NCI-H1930 (cell line): Measurements from ENCODE around the gene LAIR1.
A peak's percentile ranks its signal among the peaks of the same experiment; 100 is the strongest.
"Not testable (repeated sequence)": the region's sequence is repeated elsewhere in the genome, so short reads cannot be mapped to it uniquely, and the experiment has no call there.

Source experiments
- DNase-seq, 2 experiments: peaks; one replicate each; lab custom pipeline; 2025; lab: John Stamatoyannopoulos, UW

LAIR1 gene

DNA sequence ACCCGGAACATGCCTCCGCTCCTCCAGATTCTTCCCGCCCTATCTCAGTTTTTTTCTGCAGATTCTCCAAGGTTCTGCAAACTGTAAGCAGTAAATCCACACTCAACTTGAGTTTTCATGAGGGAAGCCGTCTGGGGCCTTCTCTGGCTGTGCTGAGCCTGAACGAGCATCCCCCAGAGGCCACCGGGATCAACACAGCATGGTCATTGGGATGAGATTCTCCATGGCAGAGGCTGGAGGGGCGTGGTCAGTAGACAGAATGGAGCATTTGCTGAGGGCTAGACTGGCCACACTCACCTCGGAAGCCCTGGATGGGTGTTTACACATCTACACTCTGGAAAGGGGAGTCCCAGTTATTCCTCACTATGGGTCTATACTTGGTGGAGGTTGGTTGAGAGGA, 23.4 kb downstream of the LAIR1 start:
- no peak for DNase-seq

DNA sequence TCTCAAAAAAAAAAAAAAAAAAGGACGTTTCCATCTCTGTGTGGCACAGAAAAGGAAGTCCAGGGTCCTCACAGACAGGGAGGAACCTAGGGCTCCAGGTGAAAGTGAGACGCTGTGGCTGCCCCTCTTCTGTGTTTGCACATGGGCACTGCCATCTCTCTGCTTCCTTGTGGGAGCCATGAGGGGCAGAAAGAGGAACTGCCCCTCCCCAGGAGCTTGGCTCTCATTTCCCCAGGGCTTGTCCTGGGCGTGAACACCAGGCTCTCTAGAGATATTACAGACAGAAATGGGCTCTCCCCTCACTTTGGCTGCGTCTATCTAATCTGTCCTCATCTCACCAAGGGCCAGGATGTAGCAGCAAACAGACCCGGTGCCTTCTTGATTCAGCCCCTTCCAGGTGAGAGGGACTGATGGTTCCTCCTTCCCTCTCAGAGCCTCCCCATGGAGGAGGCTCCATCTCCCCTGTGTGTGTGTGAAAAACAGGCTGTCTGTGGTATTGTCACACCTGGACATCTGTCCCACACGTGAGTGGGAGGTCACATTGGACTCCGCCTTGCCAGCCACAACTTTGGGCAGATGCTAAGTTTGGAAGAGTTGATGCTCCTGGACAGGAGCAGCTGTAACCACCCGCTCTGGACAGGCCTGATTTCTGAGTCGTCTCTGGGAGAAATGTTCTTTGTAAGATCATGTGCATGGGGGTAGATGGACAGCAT, 24.9 kb downstream of the LAIR1 start:
- DNase-seq: no peak

DNA sequence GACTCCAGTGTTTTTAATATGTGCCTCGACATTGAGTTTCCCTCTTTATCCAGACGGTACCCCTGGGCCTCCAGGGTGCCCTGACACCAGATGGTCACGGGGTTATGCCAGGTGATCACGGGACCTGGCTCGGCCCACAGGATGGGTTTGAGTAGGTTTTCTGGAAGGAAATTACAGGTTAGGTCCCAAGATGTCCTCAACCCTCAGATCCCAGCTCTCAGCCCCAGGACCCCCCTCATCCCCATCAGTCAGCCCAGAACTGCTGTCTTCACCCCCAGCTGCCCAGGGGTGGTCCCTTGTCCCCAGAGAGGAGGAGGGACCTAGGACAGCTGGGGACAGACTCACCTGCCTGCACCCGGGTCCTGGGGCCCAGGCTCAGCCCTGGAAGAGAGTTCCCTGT, 26.2 kb downstream of the LAIR1 start:
- DNase-seq: no peak

DNA sequence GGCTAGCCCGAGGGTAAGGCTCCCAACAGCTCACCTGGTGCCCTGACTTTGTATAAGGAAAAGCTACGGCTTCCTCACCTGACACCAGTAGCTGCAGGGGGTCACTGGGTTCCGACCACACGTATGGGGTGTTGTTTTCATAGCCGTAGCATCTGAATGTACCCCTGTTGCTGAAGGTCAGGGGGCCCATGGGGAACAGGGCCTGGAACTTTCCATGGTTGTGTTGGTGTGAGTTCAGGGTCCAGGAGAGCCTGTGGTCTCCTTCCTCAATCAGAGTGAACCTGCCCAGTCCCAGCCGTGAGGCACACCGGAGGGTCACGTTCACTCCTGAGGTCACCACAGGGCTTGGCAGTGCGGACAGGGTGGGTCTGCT, 26.9 kb downstream of the LAIR1 start:
- DNase-seq: no peak

DNA sequence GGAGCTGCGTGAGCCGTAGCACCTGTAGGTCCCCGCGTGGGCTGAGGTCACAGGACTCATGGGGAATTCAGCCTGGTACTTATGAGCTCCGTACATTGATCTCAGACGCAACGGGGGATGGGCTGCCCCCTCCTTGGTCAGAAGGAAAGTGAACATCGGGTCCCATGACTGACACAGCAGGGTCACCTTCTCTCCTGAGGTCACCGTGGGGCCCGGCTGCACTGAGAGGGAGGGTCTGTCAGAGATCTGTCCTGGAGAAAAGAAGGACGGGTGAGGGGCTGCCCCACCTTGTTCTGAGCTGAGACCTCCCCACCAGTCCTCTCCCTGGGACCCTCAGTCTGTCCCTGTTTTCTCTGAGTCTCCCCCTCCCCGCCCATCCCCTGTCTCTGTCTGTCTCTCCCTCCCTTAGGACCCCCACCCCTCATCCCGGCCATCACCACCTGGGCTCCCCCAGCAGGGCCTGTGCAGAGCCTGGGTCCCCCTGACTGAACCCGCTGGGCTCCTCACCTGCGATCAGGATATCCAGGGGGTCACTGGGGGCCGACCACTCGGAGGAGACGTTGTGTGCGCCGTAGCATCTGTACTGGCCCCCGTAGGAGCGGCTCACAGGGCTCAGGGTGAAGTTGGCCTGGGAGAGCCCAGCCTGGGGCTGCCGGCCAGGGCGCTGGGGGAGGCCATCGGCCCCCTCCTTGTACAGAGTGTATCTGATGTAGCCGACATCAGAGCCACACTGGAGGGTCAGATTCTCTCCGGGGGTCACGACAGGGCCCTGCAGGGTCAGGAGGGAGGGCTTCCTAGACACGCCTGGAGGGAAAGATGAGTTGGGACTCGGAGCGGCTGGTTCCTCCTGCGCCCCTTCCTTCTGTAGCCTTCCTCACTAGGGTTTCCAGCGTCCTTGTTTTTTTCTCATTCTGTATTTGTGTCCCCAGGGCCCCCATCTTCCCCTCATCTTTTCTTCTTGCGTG, 27.6 kb downstream of the LAIR1 start:
- no peak for DNase-seq

DNA sequence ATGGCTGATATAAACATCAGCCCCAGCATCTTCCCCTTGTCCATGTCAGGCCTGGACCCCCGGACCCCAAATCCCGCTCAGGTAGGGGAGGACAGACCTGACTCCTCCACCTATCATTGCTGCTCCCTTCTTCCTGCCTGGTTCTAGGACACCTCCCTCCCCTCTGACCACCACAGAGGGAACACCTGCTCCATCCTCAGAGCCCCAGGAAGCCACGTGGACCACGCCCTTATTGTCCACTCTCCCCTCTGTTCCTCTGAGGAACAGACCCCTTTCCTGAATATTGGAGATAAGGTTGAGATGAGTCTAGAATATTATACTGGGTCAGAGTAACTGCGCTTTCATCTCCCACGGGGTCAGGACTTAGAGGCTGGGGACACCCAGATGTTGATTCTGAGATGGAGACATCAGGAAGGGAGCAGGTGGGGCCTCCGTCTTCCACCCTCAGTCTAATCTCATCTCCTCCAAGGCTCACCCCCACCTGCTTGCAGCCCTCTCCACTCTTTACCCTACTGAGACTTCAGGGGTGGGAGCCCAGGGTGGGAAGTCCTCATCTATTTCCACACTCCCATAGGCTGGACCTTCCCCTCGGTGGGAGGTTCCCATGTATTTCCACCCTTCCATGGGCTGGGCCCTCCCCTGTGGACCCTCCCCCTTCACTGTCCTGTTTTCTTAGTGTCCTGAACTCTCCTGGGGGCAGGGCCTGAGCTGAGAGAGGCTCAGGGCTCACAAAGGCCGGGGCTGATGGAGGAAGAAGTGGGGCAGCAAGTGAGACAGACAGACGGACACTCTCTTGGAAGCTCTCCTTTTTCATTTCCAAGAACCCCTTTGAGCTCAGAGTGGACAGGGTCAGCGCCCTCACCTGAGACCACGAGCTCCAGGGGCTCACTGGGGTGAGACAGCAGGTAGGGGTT, 28.5 kb downstream of the LAIR1 start:
- DNase-seq: no peak

DNA sequence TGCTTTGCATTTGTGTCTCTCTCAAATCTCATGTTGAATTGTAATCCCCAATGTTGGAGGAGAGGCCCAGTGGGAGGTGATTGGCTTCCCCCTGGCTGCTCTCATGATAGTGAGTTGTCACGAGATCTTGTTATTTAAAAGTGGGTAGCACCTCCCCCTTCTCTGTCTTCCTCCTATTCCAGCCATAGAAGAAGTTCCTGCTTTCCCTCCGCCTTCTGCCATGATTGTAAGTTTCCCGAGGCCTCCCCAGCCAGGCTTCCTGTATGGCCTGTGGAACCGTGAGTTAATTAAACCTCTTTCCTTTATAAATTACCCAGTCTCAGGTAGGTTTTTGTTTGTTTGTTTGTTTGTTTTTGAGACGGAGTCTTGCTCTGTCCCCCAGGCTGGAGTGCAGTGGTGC, 29.6 kb downstream of the LAIR1 start:
- no peak for DNase-seq

DNA sequence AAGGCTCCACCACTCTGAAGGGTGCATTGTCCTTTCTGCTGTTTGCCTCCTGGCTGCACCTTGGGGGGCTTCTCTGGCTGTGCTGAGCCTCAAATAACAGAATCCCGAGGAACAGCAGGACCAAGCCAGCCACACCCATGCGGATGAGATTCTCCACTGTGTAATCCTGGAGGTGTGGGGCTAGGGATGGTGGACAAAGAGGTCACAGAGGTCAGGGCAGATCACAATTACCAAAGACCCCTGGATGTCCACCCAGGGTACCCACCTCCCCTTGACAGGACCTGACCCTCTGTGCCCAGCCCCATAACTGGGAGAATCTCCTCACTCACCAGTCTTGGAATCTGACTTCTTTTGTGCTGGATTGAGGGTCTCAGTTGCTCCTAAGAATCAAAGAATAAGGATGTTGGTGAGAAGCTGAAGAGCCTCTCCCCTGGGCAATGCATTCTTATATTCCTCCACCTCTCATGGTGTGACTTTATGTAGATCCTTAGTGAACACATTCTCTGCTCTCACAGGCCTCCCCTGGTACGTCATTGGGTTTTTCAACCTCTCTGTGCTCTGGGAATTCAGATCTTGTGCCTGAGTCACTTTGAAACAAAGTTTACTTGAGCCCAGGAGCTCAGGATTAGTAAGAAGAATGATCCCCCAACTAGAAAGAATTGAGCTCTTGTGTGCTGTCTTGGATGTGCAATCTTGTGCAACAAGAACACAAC, 31.0 kb downstream of the LAIR1 start:
- DNase-seq: no peak

DNA sequence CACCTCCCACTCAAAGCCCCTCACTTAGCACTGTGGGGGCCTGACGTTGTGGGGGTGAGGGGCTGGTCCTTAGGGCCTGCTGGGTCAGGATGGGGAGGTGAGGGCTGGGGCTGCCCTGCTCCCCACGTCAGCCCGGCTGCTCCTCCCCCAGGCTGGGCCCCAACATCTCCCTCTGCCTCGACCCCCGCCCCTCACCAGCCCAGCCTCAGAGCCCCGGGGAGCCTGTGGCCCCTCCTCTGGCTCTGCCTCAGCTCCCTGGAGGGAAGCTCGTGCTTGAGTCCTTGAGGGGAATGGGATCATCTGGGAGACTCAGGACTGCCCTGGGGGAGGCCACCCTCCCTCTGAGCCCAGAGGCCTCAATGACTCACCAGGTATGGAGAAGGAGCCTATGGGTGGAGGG, 32.6 kb downstream of the LAIR1 start:
- no peak for DNase-seq

DNA sequence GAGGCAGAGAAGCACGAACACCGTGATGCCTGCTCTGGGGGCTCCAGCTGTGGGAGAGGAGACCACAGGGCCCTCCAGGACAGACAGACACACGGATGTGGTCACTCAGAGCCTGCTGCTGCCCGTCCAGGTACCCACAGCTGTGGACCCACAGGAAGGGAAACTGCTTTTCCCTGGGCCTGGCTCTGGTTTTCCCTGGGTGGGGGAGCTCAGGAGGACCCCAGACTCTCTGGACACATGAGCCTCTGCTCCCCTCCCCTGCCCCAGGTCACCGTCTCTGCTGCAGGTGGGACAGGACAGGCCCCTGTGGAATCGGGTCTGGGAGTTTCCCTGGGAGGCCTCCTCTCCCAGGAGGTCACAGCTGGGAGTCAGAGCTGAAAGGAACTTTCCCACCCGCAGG, 33.1 kb downstream of the LAIR1 start:
- no peak for DNase-seq

DNA sequence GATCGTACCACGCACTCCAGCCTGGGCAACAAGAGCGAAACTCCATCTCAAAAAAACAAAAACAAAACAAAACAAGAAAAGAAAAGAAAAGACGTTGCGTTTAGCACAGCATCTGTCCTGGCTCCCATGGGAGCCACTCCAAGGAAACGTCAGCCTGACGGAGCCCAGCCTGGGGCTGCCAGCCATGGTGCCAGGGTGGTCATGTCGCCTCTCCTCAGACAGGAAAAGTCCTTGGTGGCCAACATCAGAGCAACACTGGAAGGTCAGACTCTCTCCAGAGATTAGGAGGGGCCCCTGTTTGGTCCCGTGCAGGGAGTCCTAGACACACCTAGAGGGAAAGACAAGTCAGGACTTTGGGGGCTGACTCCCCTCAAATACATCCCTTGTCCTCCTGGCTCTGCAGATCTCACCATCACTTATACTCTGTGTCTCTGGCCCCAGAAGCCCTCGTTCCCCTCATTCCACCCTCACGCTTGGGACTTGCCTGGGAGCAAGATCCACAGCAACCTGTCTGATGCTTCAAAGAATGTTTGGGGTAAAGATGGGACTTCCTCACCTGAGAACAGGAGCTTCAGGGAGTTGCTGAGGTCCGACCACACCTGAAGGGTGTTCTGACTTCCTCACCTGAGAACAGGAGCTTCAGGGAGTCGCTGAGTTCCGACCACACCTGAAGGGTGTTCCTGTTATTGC, 35.1 kb downstream of the LAIR1 start:
- no peak for DNase-seq

DNA sequence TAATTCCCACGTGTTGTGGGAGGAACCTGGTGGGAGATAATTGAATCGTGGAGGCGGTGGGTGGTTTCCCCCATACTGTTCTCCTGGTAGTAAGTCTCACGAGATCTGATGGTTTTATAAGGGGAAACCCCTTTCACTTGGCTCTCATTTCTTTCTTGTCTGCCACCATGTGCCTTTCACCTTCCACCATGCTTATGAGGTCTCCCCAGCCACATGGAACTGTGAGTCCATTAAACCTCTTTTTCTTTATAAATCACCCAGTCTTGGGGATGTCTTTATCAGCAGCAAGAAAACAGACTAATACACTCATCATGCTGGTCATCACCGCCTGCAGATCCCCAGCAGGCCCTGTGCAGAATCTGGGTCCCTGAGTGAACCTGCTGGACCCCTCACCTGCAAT, 36.0 kb downstream of the LAIR1 start:
- not testable (repeated sequence) for DNase-seq

DNA sequence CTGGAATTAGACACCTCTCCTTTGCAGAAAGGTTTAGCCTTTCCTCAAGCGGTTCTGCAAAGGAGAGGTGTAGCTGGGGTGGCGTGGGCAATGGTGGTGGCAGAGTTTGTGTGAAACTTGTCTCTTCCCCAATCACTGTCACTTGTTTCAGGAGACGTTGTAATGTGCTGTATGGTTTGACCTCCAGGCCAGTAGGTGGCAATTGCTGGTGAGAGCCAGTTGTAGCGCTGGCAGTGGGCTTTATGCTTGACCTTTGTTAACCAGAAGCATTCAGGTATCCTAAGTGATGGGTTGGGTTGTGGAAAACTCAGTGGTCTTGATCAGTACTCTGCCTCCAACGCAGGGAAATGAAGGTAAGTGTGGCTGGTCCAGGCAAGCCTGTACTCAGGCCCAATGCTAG, 39.1 kb downstream of the LAIR1 start:
- peak in 1 of 2 experiments; percentile 42 for DNase-seq

DNA sequence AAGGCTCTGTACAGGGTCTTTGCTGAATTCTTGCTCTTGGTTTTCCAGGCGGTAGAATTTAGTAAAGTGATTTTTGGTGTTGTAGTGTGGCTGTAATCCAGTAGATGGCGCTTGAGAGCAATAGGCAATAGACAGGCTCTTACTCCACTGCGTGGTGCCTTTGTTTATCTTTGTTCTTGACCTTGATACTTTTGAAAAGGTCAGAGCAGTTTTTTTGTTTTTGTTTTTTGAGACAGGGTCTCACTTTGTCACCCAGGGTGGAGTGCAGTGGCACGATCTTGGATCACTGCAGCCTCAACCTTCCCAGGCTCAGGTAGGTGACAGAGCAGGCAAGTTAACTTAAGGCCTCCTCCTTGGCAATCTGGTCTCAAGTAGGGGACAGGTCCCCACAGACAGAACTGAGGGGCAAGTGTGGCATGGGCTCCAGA, 39.5 kb downstream of the LAIR1 start:
- peak in 1 of 2 experiments; percentile 43 for DNase-seq

DNA sequence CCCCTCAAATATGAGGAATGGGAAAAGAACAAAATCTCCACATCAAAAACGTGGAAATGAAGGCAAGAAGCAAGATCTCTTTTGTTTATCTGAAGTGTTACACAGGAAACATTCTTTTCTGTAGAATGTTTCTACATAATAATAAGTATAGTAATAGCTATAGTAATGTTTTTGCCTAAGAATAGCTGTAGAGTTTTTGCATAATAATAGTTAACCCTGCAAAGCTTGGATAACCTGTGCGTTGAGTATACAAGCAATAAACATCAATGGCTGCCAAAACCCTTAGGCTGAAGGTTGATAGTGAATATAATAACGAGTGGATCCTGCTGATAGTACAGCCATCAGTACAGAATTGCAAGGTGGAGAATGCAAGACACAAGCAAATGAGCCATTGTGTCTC, 40.7 kb downstream of the LAIR1 start:
- no peak for DNase-seq

DNA sequence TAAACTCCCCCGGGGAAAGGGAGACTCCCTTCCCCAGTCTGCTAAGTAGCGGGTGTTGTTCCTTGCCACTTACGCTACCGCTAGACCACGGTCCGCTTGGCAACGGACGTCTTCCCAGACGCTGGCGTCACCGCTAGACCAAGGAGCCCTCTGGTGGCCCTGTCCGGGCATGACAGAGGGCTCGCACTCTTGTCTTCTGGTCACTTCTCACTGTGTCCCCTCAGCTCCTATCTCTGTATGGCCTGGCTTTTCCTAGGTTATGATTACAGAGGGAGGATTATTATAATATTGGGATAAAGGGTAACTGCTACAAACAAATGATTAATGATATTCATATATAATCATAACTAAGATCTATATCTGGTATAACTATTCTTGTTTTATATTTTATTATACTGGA, 41.8 kb downstream of the LAIR1 start:
- not testable (repeated sequence) for DNase-seq

DNA sequence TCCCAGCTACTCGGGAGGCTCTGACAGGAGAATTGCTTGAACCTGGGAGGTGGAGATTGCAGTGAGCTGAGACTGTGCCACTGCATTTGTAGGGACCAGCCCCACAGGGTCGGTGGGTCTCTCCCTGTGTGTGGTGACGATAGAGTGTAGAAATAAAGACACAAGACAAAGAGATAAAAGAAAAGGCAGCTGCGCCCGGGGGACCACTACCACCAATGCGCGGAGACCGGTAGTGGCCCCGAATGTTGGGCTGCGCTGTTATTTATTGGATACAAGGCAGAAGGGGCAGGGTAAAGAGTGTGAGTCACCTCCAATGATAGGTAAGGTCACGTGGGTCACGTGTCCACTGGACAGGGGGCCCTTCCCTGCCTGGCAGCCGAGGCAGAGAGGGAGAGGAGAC, 42.4 kb downstream of the LAIR1 start:
- DNase-seq: not testable (repeated sequence)

DNA sequence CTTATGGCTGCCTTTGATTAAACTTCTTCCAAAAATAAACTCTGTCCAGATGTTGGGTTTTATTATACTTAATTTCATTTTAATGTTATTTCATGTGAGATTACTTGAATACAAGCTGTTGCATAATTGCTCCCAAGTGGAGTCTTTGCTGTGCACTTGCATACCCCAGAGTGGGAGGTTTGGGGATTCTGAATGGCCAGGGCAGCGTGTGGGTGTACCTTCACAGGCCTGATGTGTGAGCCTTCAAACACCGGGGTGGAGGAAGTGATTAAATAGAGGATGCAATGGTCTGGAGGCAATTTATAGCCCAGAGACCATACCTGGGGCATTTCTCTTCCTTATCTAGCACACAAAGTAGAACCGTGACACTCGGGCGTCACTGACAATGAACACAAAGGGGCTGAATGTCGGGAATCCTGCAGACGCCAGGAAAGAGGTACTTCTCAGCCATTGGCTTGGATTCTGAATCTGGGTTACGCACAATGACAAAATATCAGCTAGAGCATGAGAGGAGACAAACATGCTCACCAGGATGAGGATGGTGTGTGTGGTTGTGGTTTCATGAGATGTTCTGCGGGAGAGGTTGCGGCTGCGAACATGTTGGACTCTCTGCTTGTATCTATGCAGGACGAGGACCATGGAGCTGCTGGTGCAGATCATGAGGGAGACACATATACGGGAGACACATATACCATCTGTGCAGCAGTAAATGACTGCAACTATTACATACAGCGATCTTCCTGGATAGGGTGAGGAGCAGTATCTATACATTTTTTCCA, 44.6 kb downstream of the LAIR1 start:
- DNase-seq: no peak

DNA sequence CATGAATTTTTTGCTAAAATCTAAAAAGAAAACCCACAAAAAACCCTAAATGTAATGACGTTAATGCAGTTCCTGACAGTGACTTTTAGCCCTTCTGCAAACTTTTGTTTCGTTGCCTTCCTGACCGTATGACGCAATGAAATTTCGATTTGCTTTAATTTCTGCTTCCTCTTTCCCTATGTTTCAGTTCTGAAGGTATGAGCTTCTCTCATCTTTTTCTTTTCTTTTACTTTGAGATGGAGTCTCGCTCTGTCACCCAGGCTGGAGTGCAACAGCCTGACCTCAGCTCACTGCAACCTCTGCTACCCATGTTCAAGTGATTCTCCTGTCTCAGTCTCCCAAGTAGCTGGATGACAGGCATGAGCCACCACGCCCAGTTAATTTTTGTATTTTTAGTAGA, 45.7 kb downstream of the LAIR1 start:
- no peak for DNase-seq

DNA sequence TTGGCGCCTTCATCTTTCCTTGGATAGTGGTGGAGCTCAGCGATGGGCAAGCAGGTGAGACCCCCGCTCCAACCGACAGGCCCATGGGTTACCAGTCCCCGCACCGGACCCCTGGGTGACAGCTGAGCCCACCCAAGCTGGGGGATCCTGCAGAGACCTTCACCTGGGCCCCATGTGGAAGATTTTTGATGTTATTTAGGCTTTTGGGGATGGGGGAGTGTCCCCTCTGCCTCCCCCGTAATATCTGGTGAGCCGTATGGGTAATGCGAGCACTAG, 46.8 kb downstream of the LAIR1 start:
- no peak for DNase-seq
